Ishikawa (cell line): ENCODE measurements around the gene TRPM2.

Experiments used
- CEBPB ChIP-seq: IDR thresholded peaks from 2 replicates; pipeline ENCODE4 v1.6.1; 2012
- CREB1 ChIP-seq: IDR thresholded peaks from 2 replicates; pipeline ENCODE4 v1.6.1; 2012; ENCODE audit warnings: low read depth
- EGR1 ChIP-seq: IDR thresholded peaks from 2 replicates; pipeline ENCODE4 v1.6.1; 2012
- EP300 ChIP-seq: IDR thresholded peaks from 2 replicates; pipeline ENCODE4 v1.6.1; 2012; ENCODE audit warnings: borderline replicate concordance
- FOXM1 ChIP-seq: IDR thresholded peaks from 2 replicates; pipeline ENCODE4 v1.6.1; 2012; ENCODE audit warnings: low read depth, borderline replicate concordance
- NFIC ChIP-seq: IDR thresholded peaks from 2 replicates; pipeline ENCODE4 v1.6.1; 2012
- RAD21 ChIP-seq: IDR thresholded peaks from 2 replicates; pipeline ENCODE4 v1.6.1; 2012; ENCODE audit warnings: low read depth
- TAF1 ChIP-seq: IDR thresholded peaks from 2 replicates; pipeline ENCODE4 v1.6.1; 2012; ENCODE audit warnings: low read depth, mild to moderate bottlenecking
- TCF12 ChIP-seq: IDR thresholded peaks from 2 replicates; pipeline ENCODE4 v1.6.1; 2012; ENCODE audit warnings: low read depth
- TEAD4 ChIP-seq: IDR thresholded peaks from 2 replicates; pipeline ENCODE4 v1.6.1; 2012
- YY1 ChIP-seq: IDR thresholded peaks from 2 replicates; pipeline ENCODE4 v1.6.1; 2012; ENCODE audit warnings: low read depth
- ZBTB7A ChIP-seq: IDR thresholded peaks from 2 replicates; pipeline ENCODE4 v1.6.1; 2012; ENCODE audit warnings: low read depth
- TF ChIP-seq, protein P1 (sequence below): IDR thresholded peaks from 2 replicates; pipeline ENCODE4 v1.6.1; 2012; ENCODE audit warnings: low read depth, mild to moderate bottlenecking
- TF ChIP-seq, protein P2 (sequence below): IDR thresholded peaks from 2 replicates; pipeline ENCODE4 v1.6.1; 2012
- TF ChIP-seq, protein P3 (sequence below): IDR thresholded peaks from 2 replicates; pipeline ENCODE4 v1.6.1; 2012

The TRPM2 gene

DNA sequence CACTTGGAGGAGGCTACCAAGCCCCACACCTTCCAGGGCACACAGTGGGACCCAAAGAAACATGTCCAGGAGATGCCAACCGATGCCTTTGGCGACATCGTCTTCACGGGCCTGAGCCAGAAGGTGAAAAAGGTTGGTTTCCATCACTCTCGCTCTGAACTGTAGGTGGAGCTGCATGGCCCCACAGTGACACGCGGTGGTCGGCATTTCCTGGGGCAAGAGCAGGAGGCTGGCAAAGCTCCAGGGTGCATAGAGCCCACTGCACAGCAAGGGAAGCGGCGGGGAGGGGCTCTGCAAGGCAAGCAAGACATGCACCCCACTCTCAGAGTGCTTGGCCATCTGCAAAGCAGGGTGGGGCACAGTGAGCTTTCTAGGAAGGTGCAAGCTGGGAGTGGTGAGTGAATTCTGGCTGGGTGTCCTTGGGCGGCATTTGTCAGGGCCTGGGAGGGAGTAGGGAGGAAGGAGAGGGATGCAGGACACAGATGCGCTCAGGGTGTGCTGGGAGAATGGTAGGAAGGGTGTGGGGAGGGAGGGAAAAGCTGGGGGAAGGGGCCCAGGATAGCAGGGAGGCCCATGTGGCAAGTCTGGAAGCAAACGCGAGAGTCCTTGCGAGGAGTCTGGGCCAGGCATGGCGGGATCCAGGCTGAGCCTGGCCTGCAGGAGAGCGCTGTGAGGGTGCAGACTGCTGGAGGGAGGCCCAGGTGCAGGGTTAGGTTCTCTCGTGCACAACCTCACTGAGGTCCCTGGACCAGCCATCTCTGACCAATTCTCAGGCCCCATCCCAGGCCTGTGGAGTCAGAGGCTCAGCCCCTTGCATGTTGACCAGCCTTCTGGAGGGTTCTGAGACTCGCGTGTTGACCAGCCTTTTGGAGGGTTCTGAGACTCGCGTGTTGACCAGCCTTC, 11.0 kb downstream of the TRPM2 start:
- TF ChIP-seq, protein P1, sequence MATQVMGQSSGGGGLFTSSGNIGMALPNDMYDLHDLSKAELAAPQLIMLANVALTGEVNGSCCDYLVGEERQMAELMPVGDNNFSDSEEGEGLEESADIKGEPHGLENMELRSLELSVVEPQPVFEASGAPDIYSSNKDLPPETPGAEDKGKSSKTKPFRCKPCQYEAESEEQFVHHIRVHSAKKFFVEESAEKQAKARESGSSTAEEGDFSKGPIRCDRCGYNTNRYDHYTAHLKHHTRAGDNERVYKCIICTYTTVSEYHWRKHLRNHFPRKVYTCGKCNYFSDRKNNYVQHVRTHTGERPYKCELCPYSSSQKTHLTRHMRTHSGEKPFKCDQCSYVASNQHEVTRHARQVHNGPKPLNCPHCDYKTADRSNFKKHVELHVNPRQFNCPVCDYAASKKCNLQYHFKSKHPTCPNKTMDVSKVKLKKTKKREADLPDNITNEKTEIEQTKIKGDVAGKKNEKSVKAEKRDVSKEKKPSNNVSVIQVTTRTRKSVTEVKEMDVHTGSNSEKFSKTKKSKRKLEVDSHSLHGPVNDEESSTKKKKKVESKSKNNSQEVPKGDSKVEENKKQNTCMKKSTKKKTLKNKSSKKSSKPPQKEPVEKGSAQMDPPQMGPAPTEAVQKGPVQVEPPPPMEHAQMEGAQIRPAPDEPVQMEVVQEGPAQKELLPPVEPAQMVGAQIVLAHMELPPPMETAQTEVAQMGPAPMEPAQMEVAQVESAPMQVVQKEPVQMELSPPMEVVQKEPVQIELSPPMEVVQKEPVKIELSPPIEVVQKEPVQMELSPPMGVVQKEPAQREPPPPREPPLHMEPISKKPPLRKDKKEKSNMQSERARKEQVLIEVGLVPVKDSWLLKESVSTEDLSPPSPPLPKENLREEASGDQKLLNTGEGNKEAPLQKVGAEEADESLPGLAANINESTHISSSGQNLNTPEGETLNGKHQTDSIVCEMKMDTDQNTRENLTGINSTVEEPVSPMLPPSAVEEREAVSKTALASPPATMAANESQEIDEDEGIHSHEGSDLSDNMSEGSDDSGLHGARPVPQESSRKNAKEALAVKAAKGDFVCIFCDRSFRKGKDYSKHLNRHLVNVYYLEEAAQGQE: no peak
- no peak for TF ChIP-seq CEBPB
- TF ChIP-seq, protein P2, sequence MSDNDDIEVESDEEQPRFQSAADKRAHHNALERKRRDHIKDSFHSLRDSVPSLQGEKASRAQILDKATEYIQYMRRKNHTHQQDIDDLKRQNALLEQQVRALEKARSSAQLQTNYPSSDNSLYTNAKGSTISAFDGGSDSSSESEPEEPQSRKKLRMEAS: no peak
- TF ChIP-seq, protein P3, sequence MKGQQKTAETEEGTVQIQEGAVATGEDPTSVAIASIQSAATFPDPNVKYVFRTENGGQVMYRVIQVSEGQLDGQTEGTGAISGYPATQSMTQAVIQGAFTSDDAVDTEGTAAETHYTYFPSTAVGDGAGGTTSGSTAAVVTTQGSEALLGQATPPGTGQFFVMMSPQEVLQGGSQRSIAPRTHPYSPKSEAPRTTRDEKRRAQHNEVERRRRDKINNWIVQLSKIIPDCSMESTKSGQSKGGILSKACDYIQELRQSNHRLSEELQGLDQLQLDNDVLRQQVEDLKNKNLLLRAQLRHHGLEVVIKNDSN: no peak
- no peak for TF ChIP-seq CREB1
- TF ChIP-seq FOXM1: no peak
- TF ChIP-seq ZBTB7A: no peak
- TF ChIP-seq YY1: no peak
- TF ChIP-seq TCF12: no peak
- no peak for TF ChIP-seq RAD21
- TF ChIP-seq NFIC: no peak
- no peak for TF ChIP-seq TAF1
- TF ChIP-seq EP300: no peak
- TF ChIP-seq TEAD4: no peak

DNA sequence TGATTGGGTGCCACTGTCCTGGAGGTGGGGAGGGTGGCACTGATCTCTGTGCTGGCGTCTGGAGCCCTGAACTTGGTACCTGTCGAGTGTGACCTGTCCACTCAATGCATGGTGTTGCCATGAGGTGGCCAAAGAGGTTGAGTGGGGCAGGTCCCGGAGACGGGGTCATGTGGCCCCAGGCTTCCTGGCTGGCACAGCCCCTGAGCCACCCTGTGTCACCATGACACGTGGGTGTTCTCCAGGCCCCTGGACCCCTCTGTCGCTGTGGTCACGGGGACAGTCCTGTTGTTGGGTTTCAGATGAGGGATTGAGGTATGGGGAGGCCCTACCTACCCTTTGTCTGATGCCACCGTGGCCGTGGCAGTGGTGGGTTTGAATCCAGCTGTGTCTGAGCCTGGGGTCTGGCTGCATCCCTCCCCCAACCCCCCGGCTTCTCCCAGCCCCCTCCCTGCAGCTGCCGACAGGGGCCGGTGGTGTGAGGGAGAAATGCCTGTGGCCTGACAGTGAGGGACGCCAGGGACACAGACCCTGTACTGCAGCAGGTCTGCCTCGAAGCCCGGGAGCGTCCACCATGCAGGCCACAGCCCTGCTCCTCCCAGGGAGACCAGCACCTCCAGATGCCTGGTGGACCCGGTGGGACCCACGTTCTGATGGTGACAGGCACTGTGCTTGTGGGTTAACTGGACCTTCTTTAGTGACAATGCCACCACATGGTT, 12.0 kb downstream of the TRPM2 start:
- TF ChIP-seq ZBTB7A: no peak
- TF ChIP-seq TCF12: no peak
- TF ChIP-seq, protein P2: no peak
- TF ChIP-seq CREB1: no peak
- no peak for TF ChIP-seq NFIC
- TF ChIP-seq, protein P1: no peak
- no peak for TF ChIP-seq EGR1
- no peak for TF ChIP-seq CEBPB

DNA sequence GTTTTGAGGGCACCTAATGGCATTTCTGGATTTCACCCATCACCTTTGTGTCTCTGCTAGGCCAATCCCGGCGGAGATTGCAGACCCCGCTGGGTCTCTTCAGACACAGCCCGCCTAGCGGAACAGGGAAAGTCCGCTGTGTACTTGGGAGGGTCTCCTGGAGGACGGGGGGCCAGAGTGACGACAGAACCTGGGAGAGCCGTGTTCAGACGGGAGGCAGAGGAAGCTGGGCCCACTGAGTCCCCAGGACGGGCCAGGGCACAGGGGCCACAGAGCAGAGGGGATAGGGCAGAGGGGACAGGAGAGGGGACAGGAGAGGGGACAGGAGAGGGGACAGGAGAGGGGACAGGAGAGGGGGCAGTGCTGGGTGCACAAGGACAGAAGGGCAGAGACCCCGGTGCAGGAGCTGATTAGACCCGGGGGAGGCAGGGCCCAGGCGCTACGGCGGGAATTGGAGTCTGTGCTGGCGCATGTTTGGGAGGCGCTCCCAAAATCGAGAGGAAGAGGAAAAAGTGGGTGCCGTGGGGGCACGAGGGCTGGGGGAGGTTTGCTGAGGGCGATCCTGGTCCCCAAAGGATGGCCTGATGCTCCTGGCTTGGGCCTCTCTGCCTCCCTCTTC, 12.7 kb downstream of the TRPM2 start:
- TF ChIP-seq, protein P3: no peak
- TF ChIP-seq EP300: no peak
- no peak for TF ChIP-seq RAD21
- no peak for TF ChIP-seq NFIC
- TF ChIP-seq CREB1: no peak
- no peak for TF ChIP-seq TEAD4
- TF ChIP-seq TCF12: no peak
- TF ChIP-seq TAF1: no peak
- TF ChIP-seq EGR1: no peak
- TF ChIP-seq YY1: no peak
- no peak for TF ChIP-seq FOXM1
- TF ChIP-seq, protein P2: no peak
- TF ChIP-seq, protein P1: no peak
- no peak for TF ChIP-seq CEBPB
